ENCODE results near the gene DGKD.
A peak's percentile ranks its signal among the peaks of the same experiment; 100 is the strongest.

DGKD gene

DNA sequence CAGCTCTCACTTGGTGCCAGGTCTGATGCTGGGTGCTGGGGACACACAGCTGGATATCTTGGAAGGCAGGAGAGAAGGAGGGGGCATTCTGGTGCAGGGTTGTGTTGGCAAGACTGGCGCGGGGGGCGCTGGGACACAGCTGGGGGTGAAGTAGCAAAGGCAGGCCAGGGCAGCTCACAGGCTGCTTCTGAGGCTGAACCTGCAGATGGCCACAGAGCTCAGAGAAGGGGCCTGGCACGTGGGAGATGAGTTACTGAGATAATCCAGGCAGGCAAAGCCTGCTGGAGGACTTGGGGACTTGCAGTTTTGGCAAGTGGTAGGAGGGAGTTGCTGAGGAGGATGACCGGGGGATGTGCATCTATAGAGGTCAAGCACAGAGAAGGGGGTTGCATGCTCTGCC, 16.2 kb upstream of the DGKD start:
- DNase-seq, result no peak

DNA sequence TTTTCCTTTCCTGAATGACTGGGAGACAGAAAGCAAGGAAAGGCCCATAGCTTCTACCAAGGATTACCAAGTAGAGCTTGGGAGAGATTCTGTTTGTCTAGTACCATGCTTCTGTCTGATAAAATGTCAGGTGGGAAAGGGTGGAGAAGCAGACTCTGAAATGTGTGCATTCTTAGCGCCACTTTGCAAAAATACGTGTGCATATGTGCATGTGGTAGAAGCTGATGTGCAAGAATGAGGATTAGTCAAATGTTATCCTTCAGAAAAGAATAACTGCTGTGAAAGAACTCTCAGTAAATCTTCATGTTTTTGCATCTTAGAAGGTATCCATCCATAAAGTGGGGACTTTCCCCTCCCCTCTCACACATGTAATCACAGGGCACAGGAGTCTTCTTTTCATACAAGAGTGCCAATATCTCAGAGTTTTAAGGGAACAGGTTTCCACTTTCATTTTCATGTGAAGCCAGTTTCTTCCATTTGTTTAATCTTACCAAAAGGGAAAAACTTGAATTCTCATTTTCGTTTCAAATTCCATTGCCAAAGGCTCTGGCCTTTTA, 15.4 kb upstream of the DGKD start:
- DNase-seq, result no peak

DNA sequence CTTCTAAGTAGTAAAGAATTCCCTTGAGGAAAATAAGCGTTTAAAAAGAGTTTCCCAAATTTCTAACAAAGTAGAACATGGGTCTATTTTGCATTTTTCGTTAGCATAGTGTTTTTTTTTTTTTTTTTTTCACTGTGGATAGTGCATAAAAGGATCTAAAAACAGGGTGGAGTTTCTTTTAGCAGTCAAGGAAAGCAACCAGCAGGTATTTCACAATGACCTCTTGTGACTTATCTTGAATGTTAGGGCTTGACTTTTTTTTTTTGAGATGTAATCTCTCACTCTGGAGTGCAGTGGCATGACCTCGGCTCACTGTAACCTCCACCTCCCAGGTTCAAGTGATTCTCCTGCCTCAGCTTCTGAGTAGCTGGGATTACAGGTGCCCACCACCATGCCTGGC, 14.9 kb upstream of the DGKD start:
- DNase-seq, result peak in 1 of 3 donors; percentile 42

- no peak for DNase-seq
These were observed 13.0 kb upstream of the DGKD start for GRCh38 chr2:233341296-233341695.

DNA sequence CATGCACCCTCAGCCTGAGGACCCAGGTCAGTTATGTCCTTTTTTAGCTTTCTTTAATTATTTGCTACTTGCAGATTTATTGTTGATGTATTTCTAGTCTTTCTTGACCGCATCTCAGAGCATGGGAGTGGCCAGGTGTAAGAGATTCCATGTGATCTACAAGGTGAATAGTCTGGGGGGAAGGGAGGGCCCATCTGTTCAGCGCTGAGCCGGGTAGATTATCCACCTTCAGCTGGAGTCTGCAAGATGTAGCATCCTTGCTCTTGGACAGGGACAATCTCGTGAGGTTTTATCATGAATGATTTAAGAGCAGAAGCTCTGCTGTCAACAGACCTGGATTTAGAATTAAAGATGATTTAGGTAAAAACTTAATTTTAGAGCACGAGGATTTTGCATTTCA, 12.0 kb upstream of the DGKD start:
- no peak for DNase-seq

GRCh38 chr2:233343171-233343705, 11.1 kb upstream of the DGKD start:
- DNase-seq, result no peak

GRCh38 chr2:233346376-233346775, 7.9 kb upstream of the DGKD start:
- no peak for DNase-seq

- no peak for DNase-seq
These were observed 7.4 kb upstream of the DGKD start for GRCh38 chr2:233346930-233347329.

DNA sequence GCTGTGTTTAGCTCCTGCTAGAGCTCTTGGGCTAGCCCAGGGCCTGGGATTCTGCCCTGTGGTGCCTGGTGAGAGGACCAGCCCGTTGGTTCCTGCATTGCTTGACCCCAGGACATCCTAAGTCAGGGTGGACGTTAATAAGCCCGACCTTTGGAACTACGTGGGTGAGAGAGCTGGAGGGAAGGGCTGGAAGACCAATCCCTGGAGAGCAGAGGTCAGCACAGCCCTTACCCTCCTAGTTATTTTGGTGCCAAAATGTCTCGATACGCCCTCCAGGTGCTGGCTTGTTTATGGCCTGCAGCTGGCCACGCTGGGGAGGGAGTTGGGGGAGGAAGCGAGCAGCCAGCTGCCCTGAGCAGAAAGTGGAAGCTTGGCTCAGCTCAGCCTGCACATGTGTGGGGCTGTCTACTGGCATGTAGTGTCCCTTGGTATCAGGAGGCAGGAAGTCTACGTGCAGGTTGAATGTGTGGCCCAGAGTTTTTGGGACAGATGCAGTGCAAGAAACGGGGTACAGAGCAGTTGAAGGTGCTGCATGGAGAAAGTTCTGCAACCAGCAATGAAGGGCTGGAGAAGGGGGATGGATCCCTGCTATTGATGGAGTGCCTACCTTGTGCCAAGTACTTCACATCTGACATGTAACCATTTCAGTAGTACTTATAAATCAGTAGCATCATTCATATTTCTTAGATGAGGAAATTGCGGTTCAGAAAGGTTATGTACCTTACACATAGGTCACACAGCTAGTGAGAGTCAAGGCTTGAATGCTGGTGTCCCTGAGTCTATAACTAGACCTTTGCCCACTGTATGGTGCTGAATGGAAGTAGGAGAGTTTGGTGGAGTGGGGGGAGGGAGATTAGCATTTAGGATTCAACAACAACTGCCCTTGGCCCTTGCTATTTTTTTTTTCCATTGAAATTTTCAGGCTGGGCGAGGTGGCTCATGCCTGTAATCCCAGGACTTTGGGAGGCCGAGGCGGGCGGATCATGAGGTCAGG, 5.0 kb upstream of the DGKD start:
- DNase-seq, result peak; percentile 37 to 60 (median 41)

DNA sequence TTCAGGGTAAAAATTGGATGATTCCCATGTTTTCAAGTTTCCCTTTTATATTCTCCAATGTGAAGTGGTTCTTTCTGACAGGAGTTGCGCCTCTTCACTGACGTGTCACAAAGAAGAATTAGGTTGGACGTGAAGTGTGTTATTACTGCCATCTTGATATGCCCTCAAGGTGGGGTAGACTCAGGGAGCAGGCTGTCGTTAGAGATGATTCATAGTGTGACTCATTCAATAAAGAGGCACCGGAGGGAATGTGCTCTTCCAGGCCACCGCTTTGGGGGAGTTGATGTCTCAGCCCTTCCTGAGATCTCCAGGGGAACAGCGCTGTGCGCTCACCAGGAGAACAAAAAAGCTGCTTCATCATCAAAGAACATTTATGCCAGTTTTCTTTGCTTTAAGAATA, 3.6 kb upstream of the DGKD start:
- peak; percentile 68 to 80 (median 78) for DNase-seq

GRCh38 chr2:233351423-233351822, 2.9 kb upstream of the DGKD start:
- DNase-seq, result peak; percentile 69 to 81 (median 71)

DNA sequence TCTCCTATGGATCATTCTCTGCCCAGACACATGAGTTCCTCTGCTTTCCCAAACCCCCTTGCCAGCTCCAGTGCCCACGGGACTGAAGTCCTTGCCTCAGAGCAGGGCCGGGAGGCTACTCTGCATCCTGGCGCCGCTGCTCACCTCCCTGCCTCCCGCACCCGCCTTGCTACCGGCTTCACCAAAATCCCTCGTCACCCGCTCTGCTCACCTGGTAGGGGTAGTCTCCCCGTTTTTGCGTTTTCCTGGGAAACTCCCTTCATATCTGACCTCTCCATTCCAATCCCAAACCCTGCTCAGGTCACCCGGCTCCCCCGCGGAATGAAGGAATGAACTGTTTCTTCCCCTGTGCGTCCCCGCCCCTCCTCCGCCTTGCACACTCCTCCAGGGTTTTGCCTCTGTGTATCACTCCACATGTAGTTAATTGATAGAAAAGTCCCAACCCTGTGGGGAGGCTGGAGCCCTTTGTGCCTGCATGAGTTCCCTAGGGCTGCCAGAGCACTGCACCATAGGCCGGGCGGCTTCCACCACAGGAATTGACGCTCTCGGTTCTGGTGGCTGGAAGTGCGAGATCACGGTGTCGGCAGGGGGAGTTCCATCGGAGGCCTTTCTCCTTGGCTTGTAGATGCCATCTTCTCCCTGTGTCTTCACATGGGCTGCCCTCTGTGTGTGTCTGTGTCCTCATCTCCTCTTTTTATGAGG, 2.0 kb upstream of the DGKD start:
- no peak for DNase-seq

GRCh38 chr2:233353101-233353768, 1.1 kb upstream of the DGKD start:
- no peak for DNase-seq

- DNase-seq, result no peak
These were observed 218 bp downstream of the DGKD start for GRCh38 chr2:233354500-233354924.

DNA sequence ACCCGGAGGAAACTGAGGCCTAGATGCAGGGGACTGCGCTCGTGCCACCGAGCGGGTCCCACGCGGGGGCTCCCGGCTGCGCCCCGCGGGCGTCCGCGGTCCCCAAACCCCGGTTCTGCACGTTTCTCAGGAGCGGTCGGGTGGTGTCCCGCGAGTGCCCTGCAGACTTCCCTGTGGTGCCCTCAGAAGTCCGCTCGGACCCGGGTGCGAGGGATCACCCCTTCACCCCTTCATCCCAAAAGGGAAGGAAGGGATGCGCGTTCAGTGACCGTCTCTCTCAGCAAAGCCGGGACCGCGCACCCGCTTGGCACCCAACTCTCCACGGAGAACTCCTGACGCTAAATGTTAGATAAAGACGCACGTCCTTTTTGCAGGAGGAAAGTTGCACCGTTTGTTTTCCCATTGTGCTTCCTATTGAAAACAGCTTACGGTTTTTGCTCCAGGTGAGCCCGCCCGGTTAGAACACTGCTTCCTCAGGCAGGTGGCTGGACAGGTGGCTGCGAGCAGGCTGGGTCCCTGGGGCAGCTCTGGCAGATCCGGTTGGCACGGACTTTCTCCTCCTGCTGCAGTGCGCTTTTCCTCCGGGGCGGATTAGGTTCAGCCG, 779 bp downstream of the DGKD start:
- peak; percentile 24 to 58 (median 28) for DNase-seq

DNA sequence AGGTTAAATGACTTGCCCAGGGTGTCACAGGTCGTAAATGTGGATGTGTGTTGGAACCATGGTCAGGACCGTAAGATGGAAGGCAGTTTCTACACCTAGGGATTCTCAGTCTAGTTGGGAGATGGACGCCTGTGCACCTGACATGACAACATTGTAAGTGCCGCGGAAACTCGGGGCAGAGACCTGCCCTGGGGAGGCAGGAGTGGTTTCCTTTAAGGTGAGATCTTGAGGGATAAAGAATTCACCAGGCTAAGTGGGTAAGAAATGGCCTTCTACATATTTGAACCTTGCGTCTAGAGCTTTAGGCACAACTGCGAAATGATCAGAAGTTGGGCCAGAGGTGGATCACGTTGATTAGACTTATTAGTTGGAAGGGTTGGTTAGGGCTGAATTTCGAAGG, 1.6 kb downstream of the DGKD start:
- no peak for DNase-seq

GRCh38 chr2:233356546-233357308, 2.4 kb downstream of the DGKD start:
- DNase-seq, result no peak

DNA sequence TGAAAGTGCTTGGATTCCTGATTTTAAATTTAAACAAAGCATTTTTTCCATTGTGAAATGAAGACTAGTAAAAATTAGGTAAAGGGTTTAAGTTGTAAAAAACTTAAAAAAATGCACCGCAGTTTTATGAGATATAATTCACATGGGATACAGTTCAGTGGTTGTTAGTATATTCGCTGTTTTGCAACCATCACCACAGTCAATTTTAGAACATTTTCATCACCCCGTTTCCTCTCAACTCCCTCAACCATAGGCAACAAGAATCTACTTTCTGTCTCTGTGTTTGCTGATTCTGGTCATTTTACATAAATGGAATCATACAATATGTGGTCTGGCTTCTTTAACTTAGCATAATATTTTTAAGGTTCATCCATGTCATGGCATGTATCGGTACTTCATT, 4.0 kb downstream of the DGKD start:
- DNase-seq, result peak in 2 of 3 donors; percentile 34 to 36

- no peak for DNase-seq
These were observed 4.7 kb downstream of the DGKD start for GRCh38 chr2:233358947-233359346.

- DNase-seq, result no peak
These were observed 5.5 kb downstream of the DGKD start for GRCh38 chr2:233359823-233360222.

- no peak for DNase-seq
These were observed 6.5 kb downstream of the DGKD start for GRCh38 chr2:233360771-233361176.

- DNase-seq, result no peak
These were observed 7.0 kb downstream of the DGKD start for GRCh38 chr2:233361297-233361696.
